Measurements from ENCODE around the gene CENPF. TPM values are rescaled to one million over a fixed set of nuclear protein-coding genes. Genes with fewer than 3 reads are reported as not detected.
A peak's percentile ranks its signal among the peaks of the same experiment; 100 is the strongest.
"Not testable (repeated sequence)": the region's sequence is repeated elsewhere in the genome, so short reads cannot be mapped to it uniquely, and the experiment has no call there.

CENPF gene
- total RNA-seq, 1 experiment from 2014 or later: 135 TPM

DNA sequence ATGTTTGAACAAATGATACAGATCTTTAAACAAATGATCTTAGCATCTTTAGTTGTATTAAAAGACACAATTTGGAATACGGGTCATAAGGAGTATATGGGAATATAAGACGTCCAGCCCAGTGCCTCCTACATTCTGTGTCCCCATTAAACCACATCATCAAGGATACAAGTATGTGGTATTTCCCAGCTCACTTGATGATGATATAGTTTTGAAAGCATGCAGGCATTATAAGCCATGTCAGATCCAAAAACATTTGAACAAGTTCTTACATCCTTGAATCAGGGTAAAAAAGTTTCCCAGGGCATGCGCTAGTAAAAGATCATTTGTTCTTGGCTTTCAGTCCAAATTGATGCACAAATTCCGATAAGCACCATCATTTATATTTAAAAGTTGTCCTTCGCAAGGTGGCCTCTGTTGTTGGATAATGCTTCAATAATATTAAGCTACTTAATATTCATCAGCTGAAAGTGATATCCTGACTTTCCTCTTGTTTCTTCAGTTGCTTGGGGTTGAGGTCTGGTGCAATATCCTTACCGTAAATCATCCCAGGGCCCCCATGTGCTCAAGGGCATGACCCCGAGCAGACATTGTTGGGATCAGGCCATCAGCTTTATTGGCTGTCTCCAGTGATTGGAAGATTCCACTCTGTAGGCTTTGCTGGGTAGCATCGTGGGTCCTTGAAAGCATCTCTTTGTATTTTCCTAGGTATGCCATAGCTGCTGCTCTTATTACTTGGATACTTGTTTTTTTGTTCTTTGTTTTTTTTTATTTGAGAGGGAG lies 61.8 kb downstream of the CENPF start:
- intact Hi-C loops (cut with micrococcal nuclease): no loop called here
- TF ChIP-seq, protein P1, sequence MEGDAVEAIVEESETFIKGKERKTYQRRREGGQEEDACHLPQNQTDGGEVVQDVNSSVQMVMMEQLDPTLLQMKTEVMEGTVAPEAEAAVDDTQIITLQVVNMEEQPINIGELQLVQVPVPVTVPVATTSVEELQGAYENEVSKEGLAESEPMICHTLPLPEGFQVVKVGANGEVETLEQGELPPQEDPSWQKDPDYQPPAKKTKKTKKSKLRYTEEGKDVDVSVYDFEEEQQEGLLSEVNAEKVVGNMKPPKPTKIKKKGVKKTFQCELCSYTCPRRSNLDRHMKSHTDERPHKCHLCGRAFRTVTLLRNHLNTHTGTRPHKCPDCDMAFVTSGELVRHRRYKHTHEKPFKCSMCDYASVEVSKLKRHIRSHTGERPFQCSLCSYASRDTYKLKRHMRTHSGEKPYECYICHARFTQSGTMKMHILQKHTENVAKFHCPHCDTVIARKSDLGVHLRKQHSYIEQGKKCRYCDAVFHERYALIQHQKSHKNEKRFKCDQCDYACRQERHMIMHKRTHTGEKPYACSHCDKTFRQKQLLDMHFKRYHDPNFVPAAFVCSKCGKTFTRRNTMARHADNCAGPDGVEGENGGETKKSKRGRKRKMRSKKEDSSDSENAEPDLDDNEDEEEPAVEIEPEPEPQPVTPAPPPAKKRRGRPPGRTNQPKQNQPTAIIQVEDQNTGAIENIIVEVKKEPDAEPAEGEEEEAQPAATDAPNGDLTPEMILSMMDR (IDR thresholded peaks at IDR 0.05; ENCODE audit: unreplicated experiment): no peak
- Mint-ChIP-seq H3K4me1 (ENCODE audit: insufficient read depth, unreplicated experiment) (peaks cover 13% of the 10 kb centered on the region), H3K27ac (ENCODE audit: low read depth, unreplicated experiment) (no peak overlapping the region), H3K36me3 (ENCODE audit: insufficient read depth, unreplicated experiment) (peaks cover 44% of the 10 kb centered on the region), H3K27me3 (ENCODE audit: insufficient read depth, unreplicated experiment) (no peaks in the 10 kb centered on the region), H3K9me3 (ENCODE audit: unreplicated experiment) (no peaks in the 10 kb centered on the region), H3K4me3 (ENCODE audit: unreplicated experiment) (no peak overlapping the region)
- DNase-seq (ENCODE audit: unreplicated experiment): no peak
- no TSS peak for BruUV-seq (replicated peaks)
- ChIA-PET CTCF (interaction anchor here (0.7 to 17.9 kb wide), 8 partner anchors 8 to 875 kb away, joined by 3 to 335 read pairs (median 3); no protein-coding TSS in a partner anchor), POLR2A (interaction anchor here (1.0 kb wide), 1 partner anchor 11 kb away, joined by 3 read pairs; no protein-coding TSS in a partner anchor)

DNA sequence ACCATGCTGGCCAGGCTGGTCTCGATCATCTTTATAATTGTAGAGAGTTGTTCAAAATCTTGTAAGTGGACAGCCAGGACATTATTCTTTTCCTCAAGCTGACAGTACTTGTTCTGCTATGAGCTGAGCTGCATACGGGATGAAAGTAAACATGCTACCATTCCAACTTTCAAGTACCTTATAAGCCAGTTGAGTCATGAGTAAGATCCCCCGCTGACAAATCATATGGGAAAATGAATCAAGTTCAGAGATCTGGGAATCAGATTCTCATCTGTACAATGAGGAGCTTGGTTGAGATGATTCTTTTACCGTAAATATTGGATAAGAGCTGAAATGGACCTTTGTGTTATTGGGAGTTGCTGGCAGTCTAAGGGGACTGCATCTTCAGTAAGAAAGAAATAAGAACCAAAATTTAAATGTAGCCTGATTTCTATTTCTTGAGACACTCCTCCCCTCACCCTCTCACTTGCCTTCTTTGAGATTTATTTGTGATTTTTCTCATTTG lies 62.7 kb downstream of the CENPF start:
- H3K4me3 Mint-ChIP-seq (ENCODE audit: unreplicated experiment): no peak overlapping the region
- intact Hi-C loops (cut with micrococcal nuclease): no loop called here
- no peaks in the 10 kb centered on the region for H3K27me3 Mint-ChIP-seq (ENCODE audit: insufficient read depth, unreplicated experiment)
- DNase-seq (ENCODE audit: unreplicated experiment): no peak
- no TSS peak for BruUV-seq (replicated peaks)
- H3K36me3 Mint-ChIP-seq (ENCODE audit: insufficient read depth, unreplicated experiment): peaks cover 43% of the 10 kb centered on the region
- ChIA-PET POLR2A (interaction anchor here (1.0 kb wide), 1 partner anchor 11 kb away, joined by 3 read pairs; no protein-coding TSS in a partner anchor), CTCF (interaction anchor here (1.0 to 17.9 kb wide), 4 partner anchors 11 to 863 kb away, joined by 3 to 335 read pairs (median 106); no protein-coding TSS in a partner anchor)
- TF ChIP-seq, protein P1 (IDR thresholded peaks at IDR 0.05; ENCODE audit: unreplicated experiment): no peak
- H3K27ac Mint-ChIP-seq (ENCODE audit: low read depth, unreplicated experiment): no peak overlapping the region
- H3K9me3 Mint-ChIP-seq (ENCODE audit: unreplicated experiment): no peaks in the 10 kb centered on the region
- H3K4me1 Mint-ChIP-seq (ENCODE audit: insufficient read depth, unreplicated experiment): peaks cover 11% of the 10 kb centered on the region

DNA sequence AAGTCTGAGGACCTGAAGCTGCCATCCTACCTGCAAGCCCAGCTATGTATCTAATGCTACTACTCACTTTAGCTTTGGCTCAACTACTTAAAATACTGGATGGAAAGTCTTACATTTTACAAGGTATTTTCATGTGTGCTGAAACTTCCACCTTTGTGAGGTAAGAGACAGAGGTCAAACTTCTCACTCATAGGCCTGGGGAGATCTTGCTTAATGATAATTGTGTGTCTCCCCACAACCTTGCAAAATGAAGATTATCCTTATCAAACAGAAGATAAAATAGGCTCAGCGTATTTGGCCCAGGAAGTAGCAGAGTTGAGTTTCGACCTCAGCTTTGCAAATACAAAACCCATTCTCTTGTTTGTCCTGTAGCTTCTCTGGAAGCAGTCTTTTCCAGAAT lies 63.7 kb downstream of the CENPF start:
- intact Hi-C loops (cut with micrococcal nuclease): no loop called here
- H3K4me3 Mint-ChIP-seq (ENCODE audit: unreplicated experiment): no peak overlapping the region
- no peaks in the 10 kb centered on the region for H3K9me3 Mint-ChIP-seq (ENCODE audit: unreplicated experiment)
- DNase-seq (ENCODE audit: unreplicated experiment): no peak
- H3K27me3 Mint-ChIP-seq (ENCODE audit: insufficient read depth, unreplicated experiment): no peaks in the 10 kb centered on the region
- no peak overlapping the region for H3K27ac Mint-ChIP-seq (ENCODE audit: low read depth, unreplicated experiment)
- peaks cover 7% of the 10 kb centered on the region for H3K4me1 Mint-ChIP-seq (ENCODE audit: insufficient read depth, unreplicated experiment)
- TF ChIP-seq, protein P1 (IDR thresholded peaks at IDR 0.05; ENCODE audit: unreplicated experiment): no peak
- H3K36me3 Mint-ChIP-seq (ENCODE audit: insufficient read depth, unreplicated experiment): peaks cover 43% of the 10 kb centered on the region
- ChIA-PET CTCF (interaction anchor here (0.6 to 17.9 kb wide), 6 partner anchors 29 to 862 kb away, joined by 3 to 335 read pairs (median 4); no protein-coding TSS in a partner anchor), POLR2A (no interaction called here)
- BruUV-seq (replicated peaks): no TSS peak

DNA sequence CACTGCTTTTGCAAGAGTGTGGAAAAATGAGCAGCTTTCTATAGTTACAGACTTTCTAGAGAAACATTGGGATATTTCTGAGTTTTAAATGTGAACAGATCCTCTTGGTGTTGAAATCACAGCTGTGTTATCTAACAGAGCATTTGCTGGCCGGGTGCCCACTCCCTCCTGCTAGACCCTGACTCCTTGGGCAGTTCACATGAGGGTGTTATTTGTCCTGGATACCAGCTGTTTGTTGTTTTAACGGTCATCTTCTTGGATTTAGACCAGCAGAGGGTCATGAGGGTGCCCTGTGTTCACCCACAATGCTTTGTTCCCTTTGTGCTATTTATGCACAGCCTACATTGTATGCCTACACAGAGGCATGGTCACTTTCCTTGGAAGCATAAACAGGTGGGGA lies 67.1 kb downstream of the CENPF start:
- Mint-ChIP-seq H3K4me3 (ENCODE audit: unreplicated experiment) (no peak overlapping the region), H3K27me3 (ENCODE audit: insufficient read depth, unreplicated experiment) (no peaks in the 10 kb centered on the region), H3K4me1 (ENCODE audit: insufficient read depth, unreplicated experiment) (no peaks in the 10 kb centered on the region), H3K27ac (ENCODE audit: low read depth, unreplicated experiment) (no peak overlapping the region), H3K36me3 (ENCODE audit: insufficient read depth, unreplicated experiment) (peaks cover 30% of the 10 kb centered on the region), H3K9me3 (ENCODE audit: unreplicated experiment) (no peaks in the 10 kb centered on the region)
- ChIA-PET POLR2A (interaction anchor here (0.6 to 0.7 kb wide), 2 partner anchors 8 to 82 kb away, joined by 4 read pairs; no protein-coding TSS in a partner anchor), CTCF (interaction anchor here (0.6 to 3.5 kb wide), 4 partner anchors 10 to 857 kb away, joined by 3 to 12 read pairs (median 4); no protein-coding TSS in a partner anchor)
- peak; percentile 42 for DNase-seq (ENCODE audit: unreplicated experiment)
- BruUV-seq (replicated peaks): no TSS peak
- intact Hi-C loops (cut with micrococcal nuclease): no loop called here
- TF ChIP-seq, protein P1 (IDR thresholded peaks at IDR 0.05; ENCODE audit: unreplicated experiment): no peak

DNA sequence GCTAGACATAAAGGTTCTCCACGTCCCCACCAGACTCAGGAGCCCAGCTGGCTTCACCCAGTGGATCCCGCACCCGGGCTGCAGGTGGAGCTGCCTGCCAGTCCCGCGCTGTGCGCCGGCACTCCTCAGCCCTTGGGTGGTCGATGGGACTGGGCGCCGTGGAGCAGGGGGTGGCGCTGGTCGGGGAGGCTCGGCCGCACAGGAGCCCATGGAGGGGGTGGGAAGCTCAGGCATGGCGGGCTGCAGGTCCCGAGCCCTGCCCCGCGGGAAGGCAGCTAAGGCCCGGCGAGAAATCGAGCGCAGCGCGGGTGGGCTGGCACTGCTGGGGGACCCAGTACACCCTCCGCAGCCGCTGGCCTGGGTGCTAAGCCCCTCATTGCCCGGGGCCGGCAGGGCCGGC lies 70.0 kb downstream of the CENPF start:
- H3K9me3 Mint-ChIP-seq (ENCODE audit: unreplicated experiment); H3K4me3 Mint-ChIP-seq (ENCODE audit: unreplicated experiment); POLR2A ChIA-PET; H3K27me3 Mint-ChIP-seq (ENCODE audit: insufficient read depth, unreplicated experiment); intact Hi-C loops (cut with micrococcal nuclease); H3K36me3 Mint-ChIP-seq (ENCODE audit: insufficient read depth, unreplicated experiment); H3K4me1 Mint-ChIP-seq (ENCODE audit: insufficient read depth, unreplicated experiment); DNase-seq (ENCODE audit: unreplicated experiment); BruUV-seq (replicated peaks); H3K27ac Mint-ChIP-seq (ENCODE audit: low read depth, unreplicated experiment): not testable (repeated sequence)
- CTCF ChIA-PET: interaction anchor here (0.6 to 1.6 kb wide), 3 partner anchors 11 to 472 kb away, joined by 3 to 4 read pairs (median 3); no protein-coding TSS in a partner anchor
